ENCODE measurements around the gene UTS2R. TPM values are rescaled to one million over a fixed set of nuclear protein-coding genes. Genes with fewer than 3 reads are reported as not detected.

UTS2R gene
- total RNA-seq, 2 experiments from 2014 or later, result not detected

DNA sequence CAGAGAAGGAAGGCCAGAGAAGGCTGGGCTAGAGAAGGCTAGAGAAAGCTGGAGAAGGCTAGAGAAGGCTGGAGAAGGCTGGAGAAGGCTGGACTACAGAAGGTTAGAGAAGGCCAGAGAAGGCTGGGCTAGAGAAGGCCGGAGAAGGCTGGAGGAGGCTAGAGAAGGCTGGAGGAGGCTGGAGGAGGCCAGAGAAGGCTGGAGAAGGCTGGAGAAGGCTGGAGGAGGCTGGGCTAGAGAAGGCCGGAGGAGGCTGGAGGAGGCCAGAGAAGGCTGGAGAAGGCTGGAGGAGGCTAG lies 53.2 kb downstream of the UTS2R start:
- CTCF ChIA-PET, result interaction anchor here (0.6 to 1.8 kb wide), 9 partner anchors 8 to 202 kb away, joined by 3 to 9 read pairs (median 3); no protein-coding TSS in a partner anchor
- no peak for DNase-seq
- Mint-ChIP-seq H3K36me3 (ENCODE audit: low read depth) (peaks cover 32% of the 10 kb centered on the region), H3K27me3 (ENCODE audit: low read depth) (no peaks in the 10 kb centered on the region), H3K4me1 (ENCODE audit: low read depth) (peaks cover 33% of the 10 kb centered on the region), H3K27ac (peak overlapping the region; percentile 5), H3K9me3 (ENCODE audit: insufficient read depth) (no peaks in the 10 kb centered on the region), H3K4me3 (no peak overlapping the region)
- ATAC-seq, result no peak
- POLR2A ChIA-PET, result interaction anchor here (0.7 to 1.0 kb wide), 2 partner anchors 24 to 67 kb away, joined by 3 to 5 read pairs; no protein-coding TSS in a partner anchor

Other genes starting within 250 kb of the UTS2R start
- 10 to 100 TPM; 78.3 to 84.7 TPM for gene CCDC57, start 158.9 kb upstream of the UTS2R start, total RNA-seq
- gene SLC16A3, start 142.7 kb upstream of the UTS2R start, total RNA-seq, result 100 to 1,000 TPM; 257 to 264 TPM
- gene CSNK1D, start 98.1 kb upstream of the UTS2R start, total RNA-seq, result 100 to 1,000 TPM in 1 of 2 experiments, 10 to 100 TPM in 1; 99.5 to 111 TPM
- gene CD7, start 54.2 kb upstream of the UTS2R start, total RNA-seq, result 100 to 1,000 TPM; 334 to 355 TPM
- gene SECTM1, start 38.0 kb upstream of the UTS2R start, total RNA-seq, result under 1 TPM; 0.92 to 0.94 TPM
- not detected for gene TEX19, start 12.5 kb upstream of the UTS2R start, total RNA-seq
- gene HEXD, start 46.6 kb downstream of the UTS2R start, total RNA-seq, result 10 to 100 TPM; 47.6 to 53.6 TPM
- 10 to 100 TPM; 25.2 to 28.0 TPM for gene OGFOD3, start 46.8 kb downstream of the UTS2R start, total RNA-seq
- gene CYBC1, start 79.0 kb downstream of the UTS2R start, total RNA-seq, result 100 to 1,000 TPM; 220 to 247 TPM
- gene NARF, start 87.0 kb downstream of the UTS2R start, total RNA-seq, result 100 to 1,000 TPM; 112 to 114 TPM
- 10 to 100 TPM; 62.3 to 65.3 TPM for gene FOXK2, start 148.0 kb downstream of the UTS2R start, total RNA-seq

All from activated CD8-positive, alpha-beta T cell treated with anti-CD3 and anti-CD28 coated beads, Interleukin-2, amount 10 ng/mL, durations not matched to agents 7 days and 5 days (primary cell).